GM18505 (cell line): Measurements from ENCODE around the gene MSGN1.

Source experiments
- ATAC-seq: cut with Tn5 transposase; IDR thresholded peaks from one replicate; pipeline ENCODE4 v1.9.1; 2021; ENCODE audit not compliant: unreplicated experiment
- POLR2A ChIP-seq: IDR thresholded peaks from 4 replicates; pipeline ENCODE4 v1.6.1; 2011; ENCODE audit warnings: borderline replicate concordance; ENCODE audit not compliant: insufficient read depth, insufficient read length; ENCODE audit errors: extremely low read depth

Gene MSGN1

DNA sequence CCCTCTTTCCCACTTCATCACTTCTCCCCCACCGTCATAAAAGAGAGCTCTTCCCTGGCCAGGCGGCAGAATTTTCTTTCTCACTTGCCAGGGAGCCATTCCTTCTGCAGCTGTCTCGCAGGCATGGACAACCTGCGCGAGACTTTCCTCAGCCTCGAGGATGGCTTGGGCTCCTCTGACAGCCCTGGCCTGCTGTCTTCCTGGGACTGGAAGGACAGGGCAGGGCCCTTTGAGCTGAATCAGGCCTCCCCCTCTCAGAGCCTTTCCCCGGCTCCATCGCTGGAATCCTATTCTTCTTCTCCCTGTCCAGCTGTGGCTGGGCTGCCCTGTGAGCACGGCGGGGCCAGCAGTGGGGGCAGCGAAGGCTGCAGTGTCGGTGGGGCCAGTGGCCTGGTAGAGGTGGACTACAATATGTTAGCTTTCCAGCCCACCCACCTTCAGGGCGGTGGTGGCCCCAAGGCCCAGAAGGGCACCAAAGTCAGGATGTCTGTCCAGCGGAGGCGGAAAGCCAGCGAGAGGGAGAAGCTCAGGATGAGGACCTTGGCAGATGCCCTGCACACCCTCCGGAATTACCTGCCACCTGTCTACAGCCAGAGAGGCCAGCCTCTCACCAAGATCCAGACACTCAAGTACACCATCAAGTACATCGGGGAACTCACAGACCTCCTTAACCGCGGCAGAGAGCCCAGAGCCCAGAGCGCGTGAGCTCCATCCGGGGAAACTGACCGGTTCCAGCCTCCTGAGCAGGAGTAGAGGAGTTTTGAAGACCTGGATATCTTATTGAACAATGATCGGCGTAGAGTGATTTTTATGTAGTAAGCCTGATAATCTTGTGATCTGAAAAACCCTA is at the start of gene MSGN1:
Gene MSGN1 (plus strand): TSS at position 65 of the 850 bp plus-strand sequence. CDS start 59 bp downstream, at position 124.
- ATAC-seq = no peak
- TF ChIP-seq POLR2A = no peak

- no peak for TF ChIP-seq POLR2A
- no peak for ATAC-seq
These were observed 47.4 kb upstream of the MSGN1 start for GRCh38 chr2:17768894-17769293.

DNA sequence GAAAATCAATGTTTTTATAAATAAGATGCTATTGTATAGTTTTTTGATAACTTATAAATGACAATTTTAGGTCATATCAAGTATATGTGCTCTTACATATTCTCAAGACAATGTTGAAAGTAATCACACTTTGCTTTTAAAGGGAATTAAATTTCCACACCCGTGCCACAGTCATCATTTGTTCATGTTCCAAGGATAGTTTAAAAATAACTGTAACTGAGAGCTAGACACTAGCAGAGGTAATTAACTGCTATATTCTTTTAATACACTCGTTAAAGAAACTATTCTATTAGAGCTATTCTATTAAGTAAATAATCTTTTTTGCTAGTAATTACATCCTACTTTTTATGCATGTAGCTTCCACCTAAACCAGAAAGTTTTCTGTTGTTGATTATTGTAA is 44.3 kb upstream of the MSGN1 start:
- no peak for TF ChIP-seq POLR2A
- no peak for ATAC-seq

DNA sequence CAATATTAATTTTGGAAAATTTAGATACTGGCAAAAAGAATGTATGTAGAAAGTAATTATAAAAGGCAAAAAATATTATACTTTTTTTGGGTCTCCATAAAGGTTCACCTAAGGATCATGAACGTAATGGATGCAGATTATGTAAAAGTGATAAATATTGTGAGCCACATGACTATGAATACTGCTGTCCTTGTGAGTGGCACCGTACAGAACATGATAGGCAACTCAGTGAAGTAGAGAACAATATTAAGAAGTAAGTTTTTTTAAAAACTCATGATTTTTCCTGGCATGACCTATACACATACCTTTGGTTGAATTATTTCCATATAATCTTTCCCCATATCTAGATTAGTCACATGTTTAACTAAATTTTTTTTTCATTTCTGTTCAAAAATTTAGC is 43.7 kb upstream of the MSGN1 start:
- no peak for TF ChIP-seq POLR2A
- no peak for ATAC-seq

GRCh38 chr2:17780546-17780945 is 35.7 kb upstream of the MSGN1 start:
- TF ChIP-seq POLR2A = no peak
- no peak for ATAC-seq

DNA sequence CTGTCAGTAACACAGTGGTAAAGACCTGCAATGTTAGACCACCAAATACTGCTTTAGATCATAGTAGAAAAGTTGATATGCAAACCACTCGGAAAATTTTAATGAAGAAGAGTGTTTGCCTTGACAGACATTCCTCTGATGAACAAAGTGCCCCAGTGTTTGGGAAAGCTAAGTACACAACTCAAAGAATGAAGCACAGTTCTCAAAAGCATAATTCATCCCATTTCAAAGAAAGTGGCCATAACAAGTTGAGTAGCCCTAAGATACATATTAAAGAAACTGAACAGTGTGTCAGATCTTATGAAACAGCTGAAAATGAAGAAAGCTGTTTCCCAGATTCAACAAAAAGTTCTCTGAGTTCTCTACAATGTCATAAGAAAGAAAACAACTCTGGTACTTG is 34.8 kb upstream of the MSGN1 start:
- TF ChIP-seq POLR2A = no peak
- ATAC-seq = no peak

DNA sequence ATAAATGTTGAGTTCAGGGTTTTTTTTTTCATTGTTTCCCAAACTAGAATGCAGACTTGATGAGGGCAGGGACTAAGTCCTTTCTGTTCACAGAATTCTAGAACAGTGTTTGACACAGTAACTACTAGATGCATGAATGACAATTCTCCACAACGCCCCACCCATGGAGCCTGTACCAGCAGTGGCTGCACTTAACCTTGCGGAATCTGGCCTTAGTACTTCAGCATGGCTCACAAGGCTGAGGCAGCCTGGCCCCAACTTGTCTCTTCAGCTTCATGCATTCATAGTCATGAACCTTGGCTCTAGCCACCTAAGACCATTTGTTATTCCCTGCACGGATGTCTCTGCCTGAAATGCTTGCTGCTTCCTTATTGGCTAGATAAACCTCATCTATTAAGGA is 29.5 kb upstream of the MSGN1 start:
- no peak for ATAC-seq
- no peak for TF ChIP-seq POLR2A

DNA sequence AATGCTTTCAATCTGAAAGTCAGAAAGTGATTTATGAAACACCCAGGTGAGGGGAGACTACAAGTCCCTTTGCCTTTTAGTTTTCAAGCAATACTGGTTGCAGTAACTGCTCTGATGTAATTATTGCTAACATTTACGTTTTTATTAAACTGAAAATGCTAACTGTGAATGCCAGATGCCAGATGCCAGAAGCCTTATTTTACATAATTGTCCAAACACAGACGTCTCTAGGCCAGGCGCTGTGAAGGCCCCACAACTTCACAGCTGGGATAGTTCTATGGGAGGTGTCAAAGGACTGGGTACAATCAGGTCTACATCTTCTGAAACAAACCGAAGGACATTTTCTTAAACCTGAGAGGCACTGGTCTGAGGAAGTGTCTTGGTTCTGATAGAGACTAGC is 27.5 kb upstream of the MSGN1 start:
- ATAC-seq = no peak
- TF ChIP-seq POLR2A = no peak

- no peak for ATAC-seq
- no peak for TF ChIP-seq POLR2A
These were observed 25.7 kb upstream of the MSGN1 start for GRCh38 chr2:17790536-17790935.

- no peak for TF ChIP-seq POLR2A
- no peak for ATAC-seq
These were observed 25.0 kb upstream of the MSGN1 start for GRCh38 chr2:17791121-17791816.

- no peak for ATAC-seq
- TF ChIP-seq POLR2A = no peak
These were observed 24.5 kb upstream of the MSGN1 start for GRCh38 chr2:17791817-17792130.

GRCh38 chr2:17792515-17792914 is 23.7 kb upstream of the MSGN1 start:
- no peak for TF ChIP-seq POLR2A
- ATAC-seq = no peak

- ATAC-seq = no peak
- TF ChIP-seq POLR2A = no peak
These were observed 23.0 kb upstream of the MSGN1 start for GRCh38 chr2:17793296-17793695.

DNA sequence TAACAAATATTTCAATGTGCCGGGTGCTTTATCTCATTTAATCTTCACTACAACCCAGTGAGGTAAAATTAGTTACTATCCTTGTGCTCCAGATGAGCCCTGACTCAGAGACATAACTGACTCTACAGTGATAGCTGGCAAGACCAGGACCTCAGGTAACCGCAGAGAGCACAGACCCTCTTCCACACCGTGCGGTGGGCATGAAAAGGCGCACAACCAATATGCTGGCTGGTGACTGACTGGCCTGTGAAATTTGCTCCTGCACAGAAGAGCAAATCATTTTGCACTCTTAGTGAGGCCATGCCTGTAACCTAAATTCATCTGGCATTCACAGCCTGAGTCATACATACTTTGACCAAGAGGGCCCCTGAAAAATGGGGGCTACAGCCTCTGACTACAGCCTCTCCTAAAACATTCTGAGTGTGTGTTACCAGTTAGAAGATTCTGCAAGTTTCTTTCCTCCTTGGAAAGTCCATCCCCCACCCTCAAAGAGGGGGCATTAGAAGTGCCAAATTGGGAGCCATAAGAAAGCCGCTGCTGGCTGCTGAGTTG is 22.4 kb upstream of the MSGN1 start:
- no peak for TF ChIP-seq POLR2A
- ATAC-seq = no peak
